NOMO-1 treated with DMSO at 0.1 percent for 48 hours (cell line): ENCODE measurements around the gene GADD45B.

ENCODE experiments used
- DNase-seq: peaks from one replicate; lab custom pipeline; 2025; ENCODE audit not compliant: unreplicated experiment; lab: John Stamatoyannopoulos, UW

GADD45B gene

DNA sequence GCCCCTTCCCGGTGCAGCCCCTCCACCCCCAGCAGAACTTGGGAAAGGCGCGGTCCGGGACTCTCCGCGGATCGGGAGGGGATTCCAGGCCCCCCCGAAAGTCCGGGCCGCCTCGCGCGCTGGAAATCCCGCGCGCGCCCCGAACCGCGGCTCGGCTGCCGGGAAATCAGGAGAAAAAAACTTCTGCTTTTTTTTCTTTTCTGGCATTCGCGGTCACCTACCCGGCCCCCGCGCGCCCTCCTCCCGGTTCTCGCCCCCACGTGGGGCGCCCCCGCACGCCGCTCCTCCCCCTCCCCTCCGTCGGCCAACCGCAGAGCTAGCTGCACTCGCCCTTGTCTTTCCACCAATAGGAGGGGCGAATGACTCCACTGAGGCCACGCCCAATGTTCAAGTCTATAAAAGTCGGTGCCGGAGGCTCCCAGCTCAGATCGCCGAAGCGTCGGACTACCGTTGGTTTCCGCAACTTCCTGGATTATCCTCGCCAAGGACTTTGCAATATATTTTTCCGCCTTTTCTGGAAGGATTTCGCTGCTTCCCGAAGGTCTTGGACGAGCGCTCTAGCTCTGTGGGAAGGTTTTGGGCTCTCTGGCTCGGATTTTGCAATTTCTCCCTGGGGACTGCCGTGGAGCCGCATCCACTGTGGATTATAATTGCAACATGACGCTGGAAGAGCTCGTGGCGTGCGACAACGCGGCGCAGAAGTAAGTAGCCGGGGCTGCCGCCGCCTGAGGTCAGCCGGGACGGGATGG, at the start of gene GADD45B:
Gene GADD45B (plus strand): TSS at position 426 of the 749 bp plus-strand sequence. CDS start 232 bp downstream, at position 658.
- peak; percentile 96 for DNase-seq

DNA sequence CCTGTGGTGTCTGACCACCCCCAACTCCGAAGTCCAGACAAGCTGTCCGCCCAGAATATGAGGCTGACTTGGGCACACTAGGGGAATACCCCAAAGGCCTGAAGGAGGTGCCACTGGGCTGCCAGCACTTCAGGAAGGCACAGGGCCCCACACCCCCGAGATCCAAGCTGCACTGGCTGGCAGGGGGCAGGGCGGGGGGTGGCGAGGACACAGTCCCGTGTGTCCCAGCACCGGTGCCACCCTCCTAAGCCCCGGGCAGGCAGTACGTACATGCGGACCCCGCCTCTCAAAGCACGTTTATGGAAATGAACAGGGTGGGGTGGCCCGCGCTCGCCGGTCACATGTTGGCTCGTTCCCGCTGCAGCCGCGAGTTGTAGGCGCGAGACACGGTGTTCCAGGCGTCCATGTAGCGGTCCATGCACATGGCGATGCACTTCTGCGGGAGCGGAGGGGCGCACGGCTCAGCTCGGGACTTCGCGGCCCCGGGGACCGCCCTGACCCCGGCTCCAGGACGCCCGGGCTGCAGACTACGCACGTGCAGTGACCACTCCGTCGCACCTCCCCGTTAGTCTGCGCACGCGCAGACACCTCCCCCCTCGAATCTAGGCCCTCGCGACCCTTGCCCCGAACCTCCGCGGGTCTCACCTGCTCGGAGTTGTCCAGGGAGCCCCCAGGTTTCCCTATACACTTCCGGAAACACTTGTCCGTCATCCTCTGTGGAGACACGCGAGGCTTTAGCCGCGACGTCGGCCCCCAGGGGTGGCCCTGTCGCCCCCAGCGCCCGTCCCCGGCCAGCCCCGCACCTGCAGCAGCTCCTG, 49.1 kb upstream of the GADD45B start:
- no peak for DNase-seq

DNA sequence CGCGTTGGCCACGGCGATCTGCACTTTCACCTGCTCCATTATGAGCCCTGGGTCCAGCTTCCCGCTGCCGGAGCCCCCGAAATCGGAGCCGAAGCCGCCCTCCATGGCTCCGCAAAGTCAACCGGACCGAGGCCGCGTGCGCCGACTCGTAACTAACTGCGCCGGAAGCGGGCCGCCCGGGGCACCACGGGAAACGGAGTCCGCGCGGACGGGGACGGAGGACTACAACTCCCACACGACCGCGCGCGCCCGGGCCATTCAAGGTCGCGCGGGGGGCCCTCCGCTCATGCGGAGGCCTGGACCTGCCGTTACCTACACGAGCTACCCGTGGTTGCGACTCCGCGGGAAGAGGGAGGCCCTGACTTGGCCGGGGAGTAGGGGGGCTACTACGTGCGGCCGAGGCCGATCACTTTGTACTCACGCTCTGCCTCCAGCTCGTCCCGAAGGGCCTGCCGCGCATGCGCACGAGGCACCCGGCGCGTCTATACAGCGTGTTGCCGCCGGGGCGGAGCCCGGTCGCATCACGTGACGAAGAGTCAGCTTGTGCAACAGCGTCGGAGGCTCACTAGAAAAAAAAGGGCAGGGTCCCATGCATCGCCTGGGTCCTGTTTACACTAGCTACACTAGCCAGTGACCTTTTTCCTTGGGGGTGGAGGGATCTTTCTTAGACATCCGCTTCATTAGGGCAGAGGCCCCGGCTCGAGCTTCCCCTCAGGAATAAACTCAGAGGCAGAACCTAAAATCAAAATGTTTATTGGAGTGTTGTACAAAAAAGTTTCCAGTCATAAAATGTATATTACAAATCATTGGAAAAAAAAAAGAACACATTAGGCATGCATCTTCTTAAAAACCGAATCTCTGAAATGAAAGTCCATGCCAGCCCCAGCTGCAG, 48.3 kb upstream of the GADD45B start, which contains the start of gene TIMM13:
Gene TIMM13 (minus strand): TSS at position 158 of the 892 bp plus-strand sequence. CDS start 53 bp downstream, at position 105.
- DNase-seq, result peak; percentile 91

GRCh38 chr19:2428321-2428690, 47.6 kb upstream of the GADD45B start:
- no peak for DNase-seq

DNA sequence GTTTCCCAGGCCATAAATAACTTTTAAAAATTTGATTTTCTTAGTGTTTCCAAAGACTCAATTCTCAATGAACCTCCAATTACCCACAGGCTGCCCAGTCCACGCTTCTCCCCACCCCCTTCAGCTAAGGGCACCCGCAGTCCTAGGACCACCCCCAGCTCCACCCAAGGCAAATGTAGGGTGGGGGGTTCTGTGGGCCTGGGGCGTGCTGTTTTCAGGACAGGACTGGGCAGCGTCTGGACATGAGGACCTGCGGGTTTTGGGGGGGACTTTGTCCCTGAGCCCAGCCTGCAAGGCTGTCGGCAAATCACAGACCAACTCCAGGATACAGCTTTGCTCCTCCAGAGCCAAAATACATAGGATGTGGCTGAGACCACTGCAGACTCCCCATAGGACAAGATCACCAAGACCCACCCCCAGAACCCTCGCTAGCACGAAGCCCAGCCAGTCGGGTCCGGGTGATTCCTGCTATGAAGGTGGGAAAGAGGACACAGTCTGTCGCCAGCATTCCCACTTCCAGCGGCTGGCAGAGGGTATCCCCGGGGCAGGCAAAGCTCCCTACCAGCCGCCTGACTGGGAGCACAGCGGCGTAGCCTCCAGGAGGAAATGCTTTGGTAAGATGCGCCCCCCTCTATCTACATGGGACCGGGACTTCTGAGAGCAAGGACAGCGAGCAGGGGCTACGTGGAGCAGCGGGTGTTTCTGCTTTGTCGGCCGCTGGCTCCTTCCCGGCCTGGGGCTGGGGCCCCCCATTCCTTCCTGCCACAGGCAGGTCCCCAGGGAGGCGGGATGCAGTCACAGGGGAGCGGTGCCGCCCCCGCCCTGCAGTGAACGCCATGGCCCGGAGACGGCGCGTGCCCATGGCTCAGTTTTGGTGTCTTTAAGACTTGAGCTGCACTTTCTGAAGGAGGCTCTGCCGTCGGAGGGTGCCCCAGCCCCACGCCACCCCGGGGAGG, 46.9 kb upstream of the GADD45B start:
- no peak for DNase-seq

- no peak for DNase-seq
Measured at GRCh38 chr19:2429917-2430535, 45.9 kb upstream of the GADD45B start.

- no peak for DNase-seq
Measured at GRCh38 chr19:2431318-2432055, 44.4 kb upstream of the GADD45B start.

- no peak for DNase-seq
Measured at GRCh38 chr19:2432131-2432848, 43.6 kb upstream of the GADD45B start.

DNA sequence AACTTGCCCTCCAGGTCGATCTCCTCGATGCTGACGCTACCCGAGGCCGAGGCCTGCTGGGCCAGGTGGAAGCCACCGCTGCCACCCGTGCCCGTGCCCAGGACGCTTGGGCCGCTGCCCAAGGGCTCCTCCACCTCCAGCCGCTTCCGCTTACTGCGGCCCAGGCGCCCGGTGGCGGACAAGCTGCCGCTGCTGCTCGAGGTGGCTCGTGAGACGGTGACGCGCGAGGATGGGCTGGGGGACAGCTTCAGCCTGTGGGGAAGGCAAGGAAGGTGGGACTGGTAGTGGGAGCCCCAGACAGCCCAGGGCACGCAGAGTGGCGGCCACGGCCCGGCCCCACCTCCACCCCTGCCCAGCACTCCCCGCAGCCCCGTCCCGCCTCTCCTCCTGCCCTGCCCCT, 42.1 kb upstream of the GADD45B start:
- no peak for DNase-seq

- DNase-seq, result no peak
Measured at GRCh38 chr19:2434267-2434666, 41.7 kb upstream of the GADD45B start.

DNA sequence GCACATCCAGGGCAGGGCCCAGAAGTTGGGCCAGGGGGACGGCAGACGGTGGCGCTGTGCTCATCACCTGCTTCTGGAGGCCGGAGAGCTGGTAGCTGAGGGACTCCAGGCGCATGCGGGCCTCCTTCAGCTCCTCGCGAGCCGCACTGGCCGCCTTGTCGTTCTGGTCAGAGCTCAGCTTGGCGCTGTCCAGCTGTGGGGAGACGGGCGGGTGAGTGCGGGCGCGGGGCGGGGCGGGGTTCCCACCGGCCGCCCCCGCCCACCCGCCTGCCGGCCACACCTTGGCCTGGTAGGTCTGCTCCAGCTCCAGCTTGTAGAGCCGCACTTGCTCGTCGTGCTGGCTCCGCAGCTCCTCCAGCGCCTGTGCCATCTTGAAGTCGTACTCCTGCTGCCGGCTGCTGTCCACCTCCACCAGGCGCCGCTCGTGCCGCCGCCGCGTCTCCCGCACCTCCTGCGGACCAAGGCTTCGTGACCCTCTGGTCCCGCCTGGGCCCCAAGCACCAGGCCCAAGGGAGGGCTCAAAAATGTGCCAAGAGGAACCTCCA, 41.1 kb upstream of the GADD45B start:
- no peak for DNase-seq

DNA sequence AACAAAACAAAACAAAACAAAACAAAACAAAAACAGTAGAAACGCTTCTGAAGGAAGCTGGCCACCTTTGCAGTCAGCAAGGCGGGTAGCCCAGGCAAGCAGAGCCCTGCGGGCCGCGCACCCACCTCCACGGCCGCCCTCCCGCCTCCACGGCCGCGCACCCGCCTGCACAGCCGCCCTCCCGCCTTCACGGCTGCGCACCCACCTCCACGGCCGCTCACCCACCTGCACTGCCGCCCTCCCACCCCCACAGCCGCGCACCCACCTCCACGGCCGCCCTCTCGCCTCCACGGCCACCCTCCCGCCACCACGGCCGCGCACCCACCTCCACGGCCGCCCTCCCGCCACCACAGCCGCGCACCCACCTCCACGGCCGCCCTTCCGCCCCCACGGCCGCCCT, 39.5 kb upstream of the GADD45B start:
- no peak for DNase-seq

GRCh38 chr19:2436926-2437325, 39.0 kb upstream of the GADD45B start:
- DNase-seq, result no peak

- no peak for DNase-seq
Measured at GRCh38 chr19:2438178-2438577, 37.7 kb upstream of the GADD45B start.

DNA sequence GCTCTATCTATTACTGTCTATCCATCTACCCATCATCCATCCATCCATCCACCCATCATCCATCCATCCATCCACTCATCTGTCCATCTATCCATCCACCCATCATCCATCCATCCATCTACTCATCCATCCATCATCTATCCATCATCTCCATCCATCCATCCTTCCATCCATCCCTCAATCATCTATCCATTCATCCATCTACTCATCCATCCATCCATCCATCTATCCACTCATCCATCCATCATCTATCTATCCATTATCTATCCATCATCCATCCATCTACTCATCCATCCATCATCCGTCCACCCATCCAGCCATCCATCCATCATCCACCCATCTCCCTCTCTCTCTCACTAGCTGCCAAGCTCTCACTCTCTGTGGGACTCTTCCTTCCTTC, 35.4 kb upstream of the GADD45B start:
- DNase-seq, result no peak

DNA sequence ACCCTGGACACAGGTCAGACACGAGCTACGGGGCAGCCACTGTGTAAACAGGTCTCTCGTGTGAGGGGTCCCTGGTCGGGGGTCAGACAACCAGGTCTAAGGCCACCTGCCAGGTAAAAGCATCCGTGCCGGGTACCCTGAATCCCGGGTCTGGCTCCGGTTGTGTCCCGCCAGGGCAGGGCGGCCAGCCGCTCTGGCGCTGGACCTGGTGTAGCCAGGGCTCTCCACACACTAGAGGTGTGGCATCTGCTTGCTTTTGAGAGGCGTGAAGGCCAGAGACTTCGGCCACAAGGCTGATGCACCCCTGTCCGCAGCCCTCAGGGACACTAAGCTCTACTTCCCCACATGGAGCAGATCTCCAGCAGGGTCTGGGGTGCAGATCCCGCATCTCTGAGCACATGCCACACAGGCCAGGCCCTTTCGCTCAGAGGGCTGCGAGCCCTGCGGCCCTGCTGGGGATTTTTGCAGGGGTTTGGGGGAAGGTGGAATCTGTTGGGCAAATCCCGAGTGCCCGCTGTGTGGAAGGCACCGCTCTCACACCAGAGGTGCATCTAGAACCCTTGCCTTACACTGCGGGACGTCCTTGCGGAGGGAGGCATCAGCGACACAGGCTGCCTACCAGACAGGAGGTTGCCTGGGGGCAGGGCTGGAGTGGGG, 34.7 kb upstream of the GADD45B start:
- no peak for DNase-seq

DNA sequence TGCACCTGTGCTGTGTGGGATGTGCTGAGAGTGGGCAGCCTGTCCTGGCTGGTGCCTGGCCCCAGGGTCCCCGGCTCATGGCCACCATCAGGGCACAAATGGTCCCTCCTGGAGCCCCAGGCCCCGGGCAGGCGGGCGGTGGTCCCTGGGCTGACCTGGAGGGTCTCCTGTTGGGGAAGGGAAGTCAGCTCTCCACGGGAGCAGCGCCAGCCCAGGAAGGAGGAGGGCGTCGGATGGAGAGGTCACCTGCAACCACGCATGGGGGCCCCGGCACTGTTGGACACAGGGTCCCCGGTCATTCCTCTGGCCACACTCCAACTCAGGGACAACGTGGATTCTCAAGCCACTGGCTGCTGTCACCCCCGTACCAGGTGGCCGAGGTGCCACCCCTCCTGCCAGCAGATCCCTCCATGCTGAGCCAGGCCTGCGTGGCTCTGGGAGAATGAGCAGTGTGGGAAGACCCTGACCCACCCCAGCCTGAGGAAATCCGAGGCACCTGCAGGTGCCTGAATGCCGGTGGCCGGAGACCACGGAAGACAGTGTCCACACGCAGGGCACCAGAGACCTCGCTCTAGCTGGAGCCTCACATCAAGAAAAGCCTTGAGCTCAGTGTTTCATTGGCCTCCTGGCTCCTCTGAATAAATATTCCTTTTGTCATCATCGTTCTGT, 32.7 kb upstream of the GADD45B start:
- no peak for DNase-seq
